GM19240 (cell line): ENCODE data around the gene FSHB.
A peak's percentile ranks its signal among the peaks of the same experiment; 100 is the strongest.
"Not testable (repeated sequence)": the region's sequence is repeated elsewhere in the genome, so short reads cannot be mapped to it uniquely, and the experiment has no call there.

Source experiments
- DNase-seq: peaks from one replicate; pipeline ENCODE4 v3.0.0; 2011; ENCODE audit warnings: low spot score; ENCODE audit not compliant: insufficient read length

The FSHB gene

DNA sequence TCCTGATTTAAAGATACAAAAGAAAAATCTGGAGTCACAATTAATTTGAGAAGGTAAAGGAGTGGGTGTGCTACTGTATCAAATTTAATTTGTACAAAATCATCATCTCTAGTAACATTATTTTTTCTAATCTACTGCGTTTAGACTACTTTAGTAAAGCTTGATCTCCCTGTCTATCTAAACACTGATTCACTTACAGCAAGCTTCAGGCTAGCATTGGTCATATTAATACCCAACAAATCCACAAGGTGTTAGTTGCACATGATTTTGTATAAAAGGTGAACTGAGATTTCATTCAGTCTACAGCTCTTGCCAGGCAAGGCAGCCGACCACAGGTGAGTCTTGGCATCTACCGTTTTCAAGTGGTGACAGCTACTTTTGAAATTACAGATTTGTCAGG, at the start of gene FSHB:
TSS of gene FSHB (plus strand) at position 301 of the 400 bp plus-strand sequence. CDS start 889 bp downstream, outside the sequence.
- DNase-seq: no peak

GRCh38 chr11:30186748-30187147, 44.1 kb upstream of the FSHB start:
- no peak for DNase-seq

DNA sequence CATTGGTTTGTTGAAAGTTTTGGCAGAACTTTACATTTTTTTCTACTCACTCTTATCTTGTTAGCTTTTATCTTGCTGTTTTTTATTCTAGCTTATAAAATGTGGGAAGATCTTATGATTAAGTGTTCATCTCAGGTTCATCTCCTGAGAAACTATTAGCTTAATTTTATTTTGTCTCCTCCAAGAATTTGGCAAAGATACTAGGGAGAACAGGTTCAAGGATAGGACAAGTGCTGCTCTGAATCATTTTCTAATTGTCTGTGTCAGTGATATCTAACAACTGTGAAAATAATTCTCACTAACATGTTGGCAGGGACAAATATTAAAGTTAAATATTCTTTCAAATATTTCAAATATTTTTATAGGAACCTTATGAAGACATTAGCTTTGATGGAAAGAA, 38.2 kb upstream of the FSHB start:
- DNase-seq: no peak

DNA sequence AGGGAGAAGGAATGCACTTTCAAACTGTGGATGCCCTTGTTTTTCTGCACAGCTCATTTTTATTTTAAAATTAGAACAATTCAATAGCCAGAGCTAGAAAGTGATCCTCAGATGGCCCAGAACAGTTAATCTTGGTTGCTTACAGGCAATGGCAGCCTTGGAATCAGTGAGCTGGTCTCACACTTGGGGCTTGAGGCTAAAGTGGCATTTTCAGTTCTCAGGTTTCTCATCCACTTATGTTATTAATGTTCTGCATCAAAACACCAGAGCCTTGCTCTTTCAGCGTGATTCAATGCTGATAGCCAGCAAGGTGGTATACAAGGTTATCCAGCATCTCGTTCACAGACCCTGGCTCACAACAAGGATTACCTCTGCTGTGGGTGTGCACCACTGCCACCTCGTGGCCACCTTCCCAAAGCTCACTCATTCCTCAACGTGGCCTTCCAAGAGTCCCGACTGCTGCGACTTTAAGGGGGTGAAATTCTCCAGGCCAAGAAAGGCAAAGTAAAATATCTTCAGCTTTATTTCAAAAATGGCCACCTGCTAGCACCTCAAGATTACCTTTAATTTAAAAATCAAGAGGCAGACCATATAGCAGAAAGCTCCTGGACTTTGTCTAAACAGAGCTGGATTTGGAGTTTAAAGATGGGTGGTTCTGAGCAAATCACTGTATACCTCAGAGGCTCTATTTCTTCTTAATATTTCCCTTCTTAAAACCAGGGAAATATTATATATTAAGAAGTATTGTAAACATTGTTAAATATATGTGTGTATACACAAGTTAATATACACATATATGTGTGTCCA, 34.2 kb upstream of the FSHB start:
- peak; percentile 15 for DNase-seq

GRCh38 chr11:30197869-30198268, 32.9 kb upstream of the FSHB start:
- DNase-seq: no peak

DNA sequence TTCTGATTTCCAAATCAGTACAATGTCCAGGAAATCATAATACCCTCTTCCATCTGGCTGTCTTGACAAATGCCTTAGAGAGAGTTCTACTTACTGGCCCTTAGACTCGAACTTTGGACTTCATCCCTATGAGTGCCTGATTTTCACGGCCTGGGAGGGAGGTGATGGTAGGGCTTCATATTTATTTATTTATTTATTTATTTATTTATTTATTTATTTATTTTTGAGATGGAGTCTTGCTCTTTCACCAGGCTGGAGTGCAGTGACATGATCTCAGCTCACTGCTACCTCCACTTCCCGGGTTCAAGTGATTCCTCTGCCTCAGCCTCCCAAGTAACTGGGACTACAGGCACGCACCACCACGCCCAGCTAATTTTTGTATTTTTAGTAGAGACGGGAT, 27.8 kb upstream of the FSHB start:
- not testable (repeated sequence) for DNase-seq

DNA sequence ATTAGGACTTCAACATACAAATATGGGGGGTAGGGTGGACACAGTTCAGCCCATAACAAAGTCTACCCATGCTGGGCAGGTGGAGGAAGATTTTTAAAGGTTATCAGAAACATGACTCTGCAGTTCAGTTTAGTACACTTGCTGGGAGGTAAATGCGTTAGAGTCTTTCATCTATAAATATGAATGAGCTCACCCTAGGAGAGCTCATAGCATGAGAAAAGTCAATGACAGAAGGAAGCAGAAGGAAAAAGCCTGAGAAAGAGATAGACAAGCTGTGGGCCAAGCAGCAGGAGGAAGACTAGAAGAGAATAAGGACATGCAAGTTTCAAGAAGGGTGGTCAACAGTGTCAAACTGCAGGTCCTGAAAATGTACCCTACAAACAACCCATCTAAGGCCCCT, 27.0 kb upstream of the FSHB start:
- no peak for DNase-seq

- peak; percentile 9 for DNase-seq
Measured at GRCh38 chr11:30206249-30206996, 24.4 kb upstream of the FSHB start.

- DNase-seq: no peak
Measured at GRCh38 chr11:30210357-30210756, 20.5 kb upstream of the FSHB start.

DNA sequence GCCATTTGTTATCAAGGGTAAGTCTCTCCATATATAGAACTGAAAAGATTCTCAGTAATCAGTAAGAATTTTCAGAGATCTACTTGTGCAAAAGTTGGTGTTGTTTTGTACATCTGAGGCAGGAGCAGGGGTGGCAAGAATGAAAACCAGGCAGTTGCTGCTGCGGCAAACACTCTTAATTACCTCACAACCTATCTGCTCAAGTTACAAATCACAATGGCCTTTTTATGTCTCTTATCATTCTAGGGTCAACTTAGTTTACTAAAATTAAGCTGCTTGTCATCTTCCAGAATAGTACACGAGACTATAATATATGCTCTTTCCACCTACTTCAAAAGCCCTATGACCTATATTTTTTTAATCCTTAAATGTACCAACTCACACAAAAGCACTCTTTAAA, 14.3 kb upstream of the FSHB start:
- DNase-seq: no peak

- no peak for DNase-seq
Measured at GRCh38 chr11:30218278-30218677, 12.5 kb upstream of the FSHB start.

- DNase-seq: no peak
Measured at GRCh38 chr11:30225642-30226041, 5.2 kb upstream of the FSHB start.

- DNase-seq: no peak
Measured at GRCh38 chr11:30228323-30228884, 2.4 kb upstream of the FSHB start.

GRCh38 chr11:30239025-30239424, 8.2 kb downstream of the FSHB start:
- DNase-seq: no peak

DNA sequence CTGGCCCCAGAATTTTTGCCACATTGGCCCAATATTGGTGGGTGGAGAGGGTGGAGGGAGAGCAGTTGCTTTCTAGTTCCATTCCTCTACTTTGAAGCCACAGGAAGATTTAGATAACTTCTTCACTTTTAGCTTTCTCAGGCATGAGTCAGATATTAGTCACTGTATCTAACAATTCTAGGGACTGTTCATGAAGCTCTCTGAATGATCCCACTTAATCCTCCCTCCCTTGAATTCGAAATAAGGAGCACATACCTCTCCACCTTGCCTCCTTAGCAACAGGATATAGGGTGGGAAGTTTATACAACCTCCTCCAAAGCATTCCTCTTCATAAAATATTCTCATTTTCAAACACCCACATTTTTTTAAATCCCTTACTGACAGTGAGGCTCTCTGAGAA, 13.5 kb downstream of the FSHB start:
- DNase-seq: no peak

GRCh38 chr11:30245621-30246020, 14.8 kb downstream of the FSHB start:
- DNase-seq: no peak

GRCh38 chr11:30254307-30255298, 23.8 kb downstream of the FSHB start:
- no peak for DNase-seq

GRCh38 chr11:30255637-30256036, 24.8 kb downstream of the FSHB start:
- no peak for DNase-seq

DNA sequence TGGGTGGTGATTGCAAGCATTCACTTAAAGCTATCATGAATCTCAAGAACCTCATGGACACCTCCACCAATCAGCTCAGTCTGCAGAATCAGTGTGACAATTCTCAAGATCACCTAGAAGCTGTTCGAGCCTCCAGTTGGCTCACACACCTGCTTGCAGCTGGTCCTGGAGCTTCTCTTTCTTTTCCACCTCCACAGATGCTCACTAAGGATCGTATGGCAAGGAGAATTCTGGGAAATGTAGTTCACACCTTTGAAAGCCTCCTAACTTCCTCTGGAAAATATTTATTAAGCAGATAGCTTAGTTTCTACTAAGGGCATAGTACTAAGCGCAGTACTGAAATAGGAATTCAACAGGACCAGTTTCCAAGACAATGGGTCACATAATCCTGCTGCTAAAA, 26.2 kb downstream of the FSHB start:
- no peak for DNase-seq

DNA sequence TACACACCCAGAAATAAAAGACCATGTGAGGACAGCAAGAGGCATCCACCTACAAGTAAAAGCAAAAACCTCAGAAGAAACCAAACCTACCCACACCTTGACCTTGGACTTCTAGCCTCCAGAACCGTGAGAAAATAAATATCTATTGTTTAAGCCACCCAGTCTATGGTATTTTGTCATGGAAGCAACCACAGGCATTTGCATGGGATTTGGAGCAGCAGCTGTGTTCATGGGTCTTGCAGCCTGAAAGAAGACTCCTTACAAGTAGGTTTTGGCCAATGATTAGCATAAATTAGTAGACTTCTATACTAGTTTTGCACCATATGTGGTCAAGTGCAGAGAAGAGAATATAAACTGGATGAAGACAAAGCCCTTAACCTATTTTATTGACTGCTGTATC, 27.9 kb downstream of the FSHB start:
- no peak for DNase-seq

DNA sequence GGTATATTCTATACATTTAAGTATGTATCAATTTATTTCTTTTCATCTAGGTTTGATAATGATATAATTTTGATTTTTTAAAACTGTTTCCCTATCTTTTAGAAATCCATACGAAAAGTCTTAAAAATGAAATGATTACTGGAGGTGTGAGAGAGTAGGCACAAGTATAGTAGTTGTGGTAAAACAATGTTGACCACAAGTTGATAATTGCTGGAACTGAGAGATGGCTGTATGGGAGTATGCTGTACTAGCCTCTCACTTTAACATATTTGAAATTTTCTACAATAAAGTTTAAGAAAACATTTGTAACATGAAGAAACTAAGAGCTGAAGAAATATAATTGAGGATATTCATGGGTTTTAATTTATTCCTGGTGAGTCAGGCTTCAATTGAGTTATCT, 30.0 kb downstream of the FSHB start:
- no peak for DNase-seq
